HEK293 (cell line): ENCODE measurements around the gene PKD2.
A peak's percentile ranks its signal among the peaks of the same experiment; 100 is the strongest.

Source experiments
- CTCF ChIA-PET: fragments of 350-600 bp; formaldehyde crosslinking; extraction: SDS; loops from one replicate; lab custom pipeline; 2021; ENCODE audit warnings: antibody characterized with exemption; lab: Yijun Ruan, JAX
- POLR2A ChIA-PET: fragments of 300-600 bp; formaldehyde crosslinking; extraction: SDS; loops from one replicate; lab custom pipeline; 2020; ENCODE audit warnings: antibody characterized with exemption, inconsistent platforms; lab: Yijun Ruan, JAX
- H3K27ac ChIP-seq: fragments of 200-500 bp; sonication (Bioruptor generic); 2 replicates; pipeline ENCODE4 v1.5.1; 2014; ENCODE audit warnings: low read depth, low read length, control low read depth, inconsistent platforms; ENCODE audit errors: extremely low read depth
- H3K36me3 ChIP-seq, 2 experiments: fragments of 200-500 bp in 1 of 2; sonication (Bioruptor generic) in 1 of 2; 1 replicate in 1 of 2; 2 replicates in 1 of 2; pipeline ENCODE4 v1.5.1; 2014 to 2017; ENCODE audit warnings: inconsistent platforms in 2 of 2, low read length in 2 of 2; ENCODE audit not compliant: control insufficient read depth in 2 of 2, insufficient read depth in 1 of 2
- H3K4me1 ChIP-seq: fragments of 200-500 bp; sonication (Bioruptor generic); 2 replicates; pipeline ENCODE4 v1.5.1; 2014; ENCODE audit warnings: mild to moderate bottlenecking, low read length, inconsistent platforms; ENCODE audit not compliant: control insufficient read depth, insufficient read depth
- H3K4me3 ChIP-seq: 2 replicates; pipeline ENCODE4 v1.5.1; 2011; ENCODE audit warnings: low read depth, mild to moderate bottlenecking, control low read depth, low read length, moderate library complexity
- H3K9me3 ChIP-seq: fragments of 200-500 bp; sonication (Bioruptor generic); 2 replicates; pipeline ENCODE4 v1.5.1; 2014; ENCODE audit warnings: low read depth, low read length, inconsistent platforms; ENCODE audit not compliant: control insufficient read depth, insufficient read depth
- FEZF1 ChIP-seq: fragments of 450-650 bp; formaldehyde crosslinking; IDR thresholded peaks from 2 replicates; pipeline ENCODE4 v1.5.1; 2016; ENCODE audit warnings: missing biosample characterization, missing genetic modification characterization
- HOXA7 ChIP-seq: sonication (generic); formaldehyde crosslinking; IDR thresholded peaks from 2 replicates; pipeline ENCODE4 v1.8.1; 2022; ENCODE audit warnings: missing genetic modification reagents, borderline replicate concordance
- SCRT1 ChIP-seq: fragments of 450-650 bp; formaldehyde crosslinking; IDR thresholded peaks from 2 replicates; pipeline ENCODE4 v1.5.1; 2016; ENCODE audit warnings: missing biosample characterization, missing genetic modification characterization, borderline replicate concordance
- SP7 ChIP-seq: fragments of 450-650 bp; formaldehyde crosslinking; IDR thresholded peaks from 2 replicates; pipeline ENCODE4 v1.5.1; 2016; ENCODE audit warnings: missing biosample characterization, missing genetic modification characterization
- ZBTB17 ChIP-seq: fragments of 450-650 bp; formaldehyde crosslinking; IDR thresholded peaks from 2 replicates; pipeline ENCODE4 v1.5.1; 2016; ENCODE audit warnings: missing biosample characterization, missing genetic modification characterization
- ZNF157 ChIP-seq: fragments of 450-650 bp; formaldehyde crosslinking; IDR thresholded peaks from 2 replicates; pipeline ENCODE4 v1.5.1; 2016; ENCODE audit warnings: missing biosample characterization, missing genetic modification characterization
- ZNF266 ChIP-seq: fragments of 450-650 bp; formaldehyde crosslinking; IDR thresholded peaks from 2 replicates; pipeline ENCODE4 v1.5.1; 2016; ENCODE audit warnings: missing biosample characterization, missing genetic modification characterization, low read depth
- ZNF654 ChIP-seq: fragments of 450-650 bp; formaldehyde crosslinking; IDR thresholded peaks from 2 replicates; pipeline ENCODE4 v1.5.1; 2016; ENCODE audit warnings: low read depth, missing biosample characterization, missing genetic modification characterization
- ZNF660 ChIP-seq: fragments of 450-650 bp; IDR thresholded peaks from 2 replicates; pipeline ENCODE4 v1.5.1; 2018; ENCODE audit warnings: missing biosample characterization, mild to moderate bottlenecking, missing genetic modification characterization
- ZNF747 ChIP-seq: fragments of 450-650 bp; formaldehyde crosslinking; IDR thresholded peaks from 2 replicates; pipeline ENCODE4 v1.5.1; 2016; ENCODE audit warnings: missing biosample characterization, missing genetic modification characterization
- ZNF785 ChIP-seq: fragments of 450-650 bp; formaldehyde crosslinking; IDR thresholded peaks from 2 replicates; pipeline ENCODE4 v1.5.1; 2016; ENCODE audit warnings: missing biosample characterization, missing genetic modification characterization
- TF ChIP-seq, protein P1 (sequence below): fragments of 450-650 bp; formaldehyde crosslinking; IDR thresholded peaks from 2 replicates; pipeline ENCODE4 v1.5.1; 2016; ENCODE audit warnings: missing biosample characterization, missing genetic modification characterization
- TF ChIP-seq, protein P2 (sequence below): fragments of 450-650 bp; formaldehyde crosslinking; IDR thresholded peaks from 2 replicates; pipeline ENCODE4; 2016; ENCODE audit warnings: missing biosample characterization, missing genetic modification characterization
- TF ChIP-seq, protein P3 (sequence below): sonication (generic); formaldehyde crosslinking; IDR thresholded peaks from 2 replicates; pipeline ENCODE4 v1.8.1; 2022; ENCODE audit warnings: mild to moderate bottlenecking, moderate library complexity, missing genetic modification reagents
- TF ChIP-seq, protein P4 (sequence below): fragments of 450-650 bp; formaldehyde crosslinking; IDR thresholded peaks from 2 replicates; pipeline ENCODE4 v1.5.1; 2016; ENCODE audit warnings: missing biosample characterization, missing genetic modification characterization
- TF ChIP-seq, protein P5 (sequence below): fragments of 450-650 bp; formaldehyde crosslinking; IDR thresholded peaks from 2 replicates; pipeline ENCODE4 v1.5.1; 2017; ENCODE audit warnings: missing biosample characterization, missing genetic modification characterization

The PKD2 gene

DNA sequence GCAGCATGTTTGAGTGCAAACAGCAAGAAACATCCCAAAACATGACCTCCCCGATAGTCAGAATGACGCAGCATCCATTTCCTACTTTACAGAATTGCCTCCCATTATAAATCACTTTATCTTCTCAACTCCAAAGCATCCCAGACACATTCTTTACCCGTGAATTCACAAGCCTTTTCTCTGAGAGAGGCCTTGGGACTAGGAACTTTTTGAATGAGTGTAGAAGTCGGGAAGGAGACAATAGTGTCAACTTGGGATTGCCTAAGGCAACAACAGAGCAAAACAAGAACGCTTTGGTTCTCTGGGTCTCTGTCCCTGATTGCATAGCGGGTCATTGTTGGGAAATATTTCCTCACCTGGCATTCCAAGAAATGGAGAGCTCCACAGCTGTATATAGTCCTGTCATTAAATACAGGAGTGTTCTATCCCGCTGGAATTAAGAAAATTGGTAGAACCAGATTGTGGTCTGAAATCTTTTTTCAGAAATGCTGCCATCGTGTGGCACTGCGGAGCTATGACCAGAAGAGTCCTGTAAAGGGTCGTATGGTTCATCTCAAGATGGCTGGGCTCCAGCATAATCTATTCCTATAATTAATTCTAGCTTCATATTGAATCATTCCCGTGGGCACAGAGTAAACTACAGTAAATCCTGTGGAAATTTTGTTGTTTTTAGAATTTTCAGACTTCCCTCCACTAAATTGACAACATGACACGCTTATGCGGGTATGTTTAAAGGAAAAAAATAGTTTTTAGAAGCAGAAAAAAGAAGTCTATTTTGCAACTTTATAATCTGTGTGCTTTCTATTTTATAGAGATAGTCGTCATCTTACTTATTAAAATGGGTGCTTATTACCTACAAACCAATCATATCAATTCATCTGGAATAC lies 33.9 kb upstream of the PKD2 start:
- CTCF ChIA-PET, result interaction anchor here (0.6 to 2.9 kb wide), 26 partner anchors 9 to 834 kb away, joined by 3 to 32 read pairs (median 4); no protein-coding TSS in a partner anchor
- POLR2A ChIA-PET, result no interaction called here

More for the DNA sequence above, 33.9 kb upstream of the PKD2 start:
- H3K4me3 ChIP-seq, result no peak overlapping the region
- peak; percentile 56 for TF ChIP-seq ZNF654 (tag by site-specific recombination)
- TF ChIP-seq SCRT1 (tag by site-specific recombination), result no peak
- TF ChIP-seq, protein P1, sequence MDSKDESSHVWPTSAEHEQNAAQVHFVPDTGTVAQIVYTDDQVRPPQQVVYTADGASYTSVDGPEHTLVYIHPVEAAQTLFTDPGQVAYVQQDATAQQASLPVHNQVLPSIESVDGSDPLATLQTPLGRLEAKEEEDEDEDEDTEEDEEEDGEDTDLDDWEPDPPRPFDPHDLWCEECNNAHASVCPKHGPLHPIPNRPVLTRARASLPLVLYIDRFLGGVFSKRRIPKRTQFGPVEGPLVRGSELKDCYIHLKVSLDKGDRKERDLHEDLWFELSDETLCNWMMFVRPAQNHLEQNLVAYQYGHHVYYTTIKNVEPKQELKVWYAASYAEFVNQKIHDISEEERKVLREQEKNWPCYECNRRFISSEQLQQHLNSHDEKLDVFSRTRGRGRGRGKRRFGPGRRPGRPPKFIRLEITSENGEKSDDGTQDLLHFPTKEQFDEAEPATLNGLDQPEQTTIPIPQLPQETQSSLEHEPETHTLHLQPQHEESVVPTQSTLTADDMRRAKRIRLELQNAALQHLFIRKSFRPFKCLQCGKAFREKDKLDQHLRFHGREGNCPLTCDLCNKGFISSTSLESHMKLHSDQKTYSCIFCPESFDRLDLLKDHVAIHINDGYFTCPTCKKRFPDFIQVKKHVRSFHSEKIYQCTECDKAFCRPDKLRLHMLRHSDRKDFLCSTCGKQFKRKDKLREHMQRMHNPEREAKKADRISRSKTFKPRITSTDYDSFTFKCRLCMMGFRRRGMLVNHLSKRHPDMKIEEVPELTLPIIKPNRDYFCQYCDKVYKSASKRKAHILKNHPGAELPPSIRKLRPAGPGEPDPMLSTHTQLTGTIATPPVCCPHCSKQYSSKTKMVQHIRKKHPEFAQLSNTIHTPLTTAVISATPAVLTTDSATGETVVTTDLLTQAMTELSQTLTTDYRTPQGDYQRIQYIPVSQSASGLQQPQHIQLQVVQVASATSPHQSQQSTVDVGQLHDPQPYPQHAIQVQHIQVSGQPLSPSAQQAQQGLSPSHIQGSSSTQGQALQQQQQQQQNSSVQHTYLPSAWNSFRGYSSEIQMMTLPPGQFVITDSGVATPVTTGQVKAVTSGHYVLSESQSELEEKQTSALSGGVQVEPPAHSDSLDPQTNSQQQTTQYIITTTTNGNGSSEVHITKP (tag by site-specific recombination), result peak; percentile 44; the same call in 1 of the 2 replicates
- TF ChIP-seq ZNF266 (tag by site-specific recombination), result no peak
- no peak for TF ChIP-seq HOXA7 (CRISPR knock-in tag)
- TF ChIP-seq ZBTB17 (tag by site-specific recombination), result 0 out of 2 replicates have a peak, but pooled peaks have one; percentile 15
- no peak for TF ChIP-seq SP7 (tag by site-specific recombination)
- TF ChIP-seq FEZF1 (tag by site-specific recombination), result no peak
- TF ChIP-seq, protein P2, sequence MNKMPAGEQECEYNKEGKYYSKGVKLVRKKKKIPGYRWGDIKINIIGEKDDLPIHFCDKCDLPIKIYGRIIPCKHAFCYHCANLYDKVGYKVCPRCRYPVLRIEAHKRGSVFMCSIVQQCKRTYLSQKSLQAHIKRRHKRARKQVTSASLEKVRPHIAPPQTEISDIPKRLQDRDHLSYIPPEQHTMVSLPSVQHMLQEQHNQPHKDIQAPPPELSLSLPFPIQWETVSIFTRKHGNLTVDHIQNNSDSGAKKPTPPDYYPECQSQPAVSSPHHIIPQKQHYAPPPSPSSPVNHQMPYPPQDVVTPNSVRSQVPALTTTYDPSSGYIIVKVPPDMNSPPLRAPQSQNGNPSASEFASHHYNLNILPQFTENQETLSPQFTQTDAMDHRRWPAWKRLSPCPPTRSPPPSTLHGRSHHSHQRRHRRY (tag by site-specific recombination), result no peak
- TF ChIP-seq, protein P3, sequence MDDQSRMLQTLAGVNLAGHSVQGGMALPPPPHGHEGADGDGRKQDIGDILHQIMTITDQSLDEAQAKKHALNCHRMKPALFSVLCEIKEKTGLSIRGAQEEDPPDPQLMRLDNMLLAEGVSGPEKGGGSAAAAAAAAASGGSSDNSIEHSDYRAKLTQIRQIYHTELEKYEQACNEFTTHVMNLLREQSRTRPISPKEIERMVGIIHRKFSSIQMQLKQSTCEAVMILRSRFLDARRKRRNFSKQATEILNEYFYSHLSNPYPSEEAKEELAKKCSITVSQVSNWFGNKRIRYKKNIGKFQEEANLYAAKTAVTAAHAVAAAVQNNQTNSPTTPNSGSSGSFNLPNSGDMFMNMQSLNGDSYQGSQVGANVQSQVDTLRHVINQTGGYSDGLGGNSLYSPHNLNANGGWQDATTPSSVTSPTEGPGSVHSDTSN (CRISPR knock-in tag), result no peak
- TF ChIP-seq, protein P4, sequence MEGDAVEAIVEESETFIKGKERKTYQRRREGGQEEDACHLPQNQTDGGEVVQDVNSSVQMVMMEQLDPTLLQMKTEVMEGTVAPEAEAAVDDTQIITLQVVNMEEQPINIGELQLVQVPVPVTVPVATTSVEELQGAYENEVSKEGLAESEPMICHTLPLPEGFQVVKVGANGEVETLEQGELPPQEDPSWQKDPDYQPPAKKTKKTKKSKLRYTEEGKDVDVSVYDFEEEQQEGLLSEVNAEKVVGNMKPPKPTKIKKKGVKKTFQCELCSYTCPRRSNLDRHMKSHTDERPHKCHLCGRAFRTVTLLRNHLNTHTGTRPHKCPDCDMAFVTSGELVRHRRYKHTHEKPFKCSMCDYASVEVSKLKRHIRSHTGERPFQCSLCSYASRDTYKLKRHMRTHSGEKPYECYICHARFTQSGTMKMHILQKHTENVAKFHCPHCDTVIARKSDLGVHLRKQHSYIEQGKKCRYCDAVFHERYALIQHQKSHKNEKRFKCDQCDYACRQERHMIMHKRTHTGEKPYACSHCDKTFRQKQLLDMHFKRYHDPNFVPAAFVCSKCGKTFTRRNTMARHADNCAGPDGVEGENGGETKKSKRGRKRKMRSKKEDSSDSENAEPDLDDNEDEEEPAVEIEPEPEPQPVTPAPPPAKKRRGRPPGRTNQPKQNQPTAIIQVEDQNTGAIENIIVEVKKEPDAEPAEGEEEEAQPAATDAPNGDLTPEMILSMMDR, result peak; percentile 26; the same call in 1 of the 2 replicates
- no peak for TF ChIP-seq ZNF785 (tag by site-specific recombination)
- TF ChIP-seq, protein P5, sequence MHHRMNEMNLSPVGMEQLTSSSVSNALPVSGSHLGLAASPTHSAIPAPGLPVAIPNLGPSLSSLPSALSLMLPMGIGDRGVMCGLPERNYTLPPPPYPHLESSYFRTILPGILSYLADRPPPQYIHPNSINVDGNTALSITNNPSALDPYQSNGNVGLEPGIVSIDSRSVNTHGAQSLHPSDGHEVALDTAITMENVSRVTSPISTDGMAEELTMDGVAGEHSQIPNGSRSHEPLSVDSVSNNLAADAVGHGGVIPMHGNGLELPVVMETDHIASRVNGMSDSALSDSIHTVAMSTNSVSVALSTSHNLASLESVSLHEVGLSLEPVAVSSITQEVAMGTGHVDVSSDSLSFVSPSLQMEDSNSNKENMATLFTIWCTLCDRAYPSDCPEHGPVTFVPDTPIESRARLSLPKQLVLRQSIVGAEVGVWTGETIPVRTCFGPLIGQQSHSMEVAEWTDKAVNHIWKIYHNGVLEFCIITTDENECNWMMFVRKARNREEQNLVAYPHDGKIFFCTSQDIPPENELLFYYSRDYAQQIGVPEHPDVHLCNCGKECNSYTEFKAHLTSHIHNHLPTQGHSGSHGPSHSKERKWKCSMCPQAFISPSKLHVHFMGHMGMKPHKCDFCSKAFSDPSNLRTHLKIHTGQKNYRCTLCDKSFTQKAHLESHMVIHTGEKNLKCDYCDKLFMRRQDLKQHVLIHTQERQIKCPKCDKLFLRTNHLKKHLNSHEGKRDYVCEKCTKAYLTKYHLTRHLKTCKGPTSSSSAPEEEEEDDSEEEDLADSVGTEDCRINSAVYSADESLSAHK (tag by site-specific recombination), result no peak
- no peak for TF ChIP-seq ZNF157 (tag by site-specific recombination)
- TF ChIP-seq ZNF660 (tag by site-specific recombination), result 0 out of 2 replicates have a peak, but pooled peaks have one; percentile 43
- TF ChIP-seq ZNF747 (tag by site-specific recombination), result no peak
- no peak overlapping the region for H3K27ac ChIP-seq
- no peaks in the 10 kb centered on the region for H3K36me3 ChIP-seq
- H3K9me3 ChIP-seq, result no peaks in the 10 kb centered on the region
- no peaks in the 10 kb centered on the region; the same call in 1 of the 2 replicates for H3K4me1 ChIP-seq
